Activated CD4-positive, alpha-beta T cell treated with anti-CD3 and anti-CD28 coated beads, Interleukin-2, amount 50 U/mL, for 24 hours (primary cell): ENCODE data around the gene TYW5.
A peak's percentile ranks its signal among the peaks of the same experiment; 100 is the strongest.

Source experiments
- DNase-seq, 2 donors: peaks; one replicate each; pipeline ENCODE4 v3.0.0-alpha.2; 2020; ENCODE audit warnings: low read depth in 1 of 2, low spot score in 1 of 2

Gene TYW5, protein sequence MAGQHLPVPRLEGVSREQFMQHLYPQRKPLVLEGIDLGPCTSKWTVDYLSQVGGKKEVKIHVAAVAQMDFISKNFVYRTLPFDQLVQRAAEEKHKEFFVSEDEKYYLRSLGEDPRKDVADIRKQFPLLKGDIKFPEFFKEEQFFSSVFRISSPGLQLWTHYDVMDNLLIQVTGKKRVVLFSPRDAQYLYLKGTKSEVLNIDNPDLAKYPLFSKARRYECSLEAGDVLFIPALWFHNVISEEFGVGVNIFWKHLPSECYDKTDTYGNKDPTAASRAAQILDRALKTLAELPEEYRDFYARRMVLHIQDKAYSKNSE

GRCh38 chr2:199955339-199956061, at the start of gene TYW5, which contains the start of gene MAIP1:
Gene TYW5 (minus strand): TSS chr2:199955491. CDS start chr2:199955470, 21 bp downstream.
Gene MAIP1 (plus strand): TSS chr2:199955582. CDS start chr2:199955799, 217 bp downstream.
- peak; percentile 73 to 77 for DNase-seq

DNA sequence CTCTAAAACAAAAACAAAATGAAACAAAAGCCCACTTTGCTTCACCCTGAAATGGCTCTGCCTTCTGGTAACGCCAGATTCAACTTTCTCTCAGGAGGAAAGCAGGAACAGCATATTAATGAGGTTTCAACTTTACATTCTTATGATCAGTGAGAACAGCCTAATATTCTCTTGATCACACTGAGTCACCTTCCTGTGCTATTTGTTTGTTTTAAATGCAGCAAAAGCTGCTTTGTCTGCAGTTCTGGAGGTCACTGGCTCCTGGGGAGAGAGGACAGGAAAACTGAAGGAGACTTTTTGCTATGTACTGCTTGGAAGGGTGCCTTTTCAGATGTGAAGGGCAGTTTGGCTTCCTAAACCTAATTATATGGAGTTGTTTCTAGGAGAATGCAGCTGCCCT, 48.2 kb upstream of the TYW5 start:
- DNase-seq, result no peak

DNA sequence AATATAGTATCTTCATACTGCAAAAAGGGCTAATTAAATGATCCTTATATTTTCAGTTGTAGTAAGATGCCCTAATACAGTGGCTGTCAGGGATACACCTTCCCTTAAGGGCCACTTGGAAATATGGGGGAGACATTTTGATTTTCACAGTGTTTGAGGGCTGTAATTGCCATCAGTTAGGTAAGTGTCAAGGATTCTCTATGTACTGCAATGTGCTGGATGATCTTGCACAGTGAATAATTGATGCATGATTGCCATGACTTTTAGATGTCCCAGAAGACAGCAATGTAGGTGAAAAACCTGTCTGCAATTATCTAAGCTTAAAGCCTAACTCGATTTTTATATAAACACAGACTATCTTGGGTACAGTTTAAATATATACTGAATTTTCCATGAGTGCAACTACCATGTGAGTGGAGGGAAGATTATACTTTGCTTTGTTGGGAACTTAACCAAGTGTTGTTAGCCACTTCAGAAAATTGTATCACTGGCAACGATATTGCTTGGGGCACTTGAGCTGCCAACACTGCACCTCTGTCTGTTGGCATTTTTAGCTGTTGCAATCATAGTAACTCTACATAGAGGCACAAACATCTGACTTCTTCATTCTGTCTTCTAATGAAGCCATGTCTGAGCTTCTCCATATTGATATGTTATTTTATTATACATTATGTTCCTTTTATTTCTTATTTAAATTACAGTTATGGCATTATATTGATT, 45.3 kb upstream of the TYW5 start:
- no peak for DNase-seq

- no peak for DNase-seq
Measured at GRCh38 chr2:199999166-199999565, 43.9 kb upstream of the TYW5 start.

GRCh38 chr2:199997296-199997695, 42.0 kb upstream of the TYW5 start:
- no peak for DNase-seq

- no peak for DNase-seq
Measured at GRCh38 chr2:199994896-199995295, 39.6 kb upstream of the TYW5 start.

DNA sequence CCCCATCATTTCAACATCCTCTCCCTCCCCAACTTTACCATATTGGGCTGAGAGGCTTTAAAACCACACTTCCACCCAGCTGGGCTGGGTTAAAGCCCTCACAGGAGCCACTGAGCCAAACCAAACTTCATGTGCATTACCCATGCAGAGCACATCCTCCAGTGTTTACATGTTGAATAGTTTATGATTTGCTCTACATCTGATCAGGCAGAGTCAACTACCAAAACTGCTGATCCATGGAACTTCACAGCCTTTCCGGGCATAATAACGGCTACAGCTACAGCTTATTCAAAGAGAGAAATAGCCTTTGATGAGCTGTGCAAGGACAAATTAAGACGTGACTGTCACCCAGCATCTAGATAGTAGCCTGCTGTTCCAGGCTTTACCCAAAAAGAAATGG, 39.1 kb upstream of the TYW5 start:
- no peak for DNase-seq

GRCh38 chr2:199992296-199992695, 37.0 kb upstream of the TYW5 start:
- DNase-seq, result no peak

GRCh38 chr2:199991691-199992090, 36.4 kb upstream of the TYW5 start:
- DNase-seq, result no peak

DNA sequence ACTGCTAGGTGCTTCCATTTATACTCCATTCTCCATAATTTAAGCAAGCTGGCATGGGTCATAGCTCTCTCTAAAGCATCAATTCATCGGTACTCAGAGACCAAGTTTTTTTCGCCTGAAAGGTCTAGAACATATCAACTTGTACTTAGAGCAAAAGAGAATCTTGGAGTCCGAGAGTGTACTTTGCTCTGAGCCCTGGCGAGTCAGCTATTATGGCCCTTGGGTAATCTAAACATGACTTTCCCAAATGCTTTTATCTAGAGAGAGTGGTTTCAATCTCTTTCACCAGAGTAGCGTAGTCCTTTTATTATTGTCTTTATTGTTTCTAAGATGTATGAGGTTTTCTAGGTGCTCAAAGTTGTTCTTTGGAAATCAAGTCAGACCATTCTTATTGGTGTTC, 34.5 kb upstream of the TYW5 start:
- no peak for DNase-seq

GRCh38 chr2:199988151-199988550, 32.9 kb upstream of the TYW5 start:
- DNase-seq, result no peak

- DNase-seq, result no peak
Measured at GRCh38 chr2:199987586-199987985, 32.3 kb upstream of the TYW5 start.

GRCh38 chr2:199985625-199986207, 30.4 kb upstream of the TYW5 start:
- peak; percentile 6 to 48 for DNase-seq

GRCh38 chr2:199984755-199985154, 29.5 kb upstream of the TYW5 start:
- DNase-seq, result no peak

DNA sequence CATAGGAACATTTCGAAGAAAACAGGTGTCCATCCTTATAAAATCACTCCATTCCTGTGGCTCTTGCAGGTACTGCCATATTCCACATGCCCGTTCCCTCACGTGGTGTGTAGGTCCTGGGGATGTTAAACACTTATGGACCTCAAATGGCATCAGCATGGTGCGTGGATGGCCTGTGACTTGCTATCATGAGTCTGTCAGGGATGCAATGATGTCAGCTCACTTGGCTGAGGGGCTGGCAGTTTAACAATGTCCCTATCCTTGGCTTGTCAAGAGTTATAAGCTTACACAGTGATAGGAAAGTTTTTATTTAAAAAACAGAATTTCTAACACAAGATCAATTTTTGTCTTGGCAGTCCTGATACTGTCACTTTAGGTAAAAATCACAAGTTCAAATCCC, 28.9 kb upstream of the TYW5 start:
- no peak for DNase-seq

GRCh38 chr2:199983534-199983933, 28.2 kb upstream of the TYW5 start:
- no peak for DNase-seq

GRCh38 chr2:199982126-199982843, 27.0 kb upstream of the TYW5 start:
- no peak for DNase-seq

DNA sequence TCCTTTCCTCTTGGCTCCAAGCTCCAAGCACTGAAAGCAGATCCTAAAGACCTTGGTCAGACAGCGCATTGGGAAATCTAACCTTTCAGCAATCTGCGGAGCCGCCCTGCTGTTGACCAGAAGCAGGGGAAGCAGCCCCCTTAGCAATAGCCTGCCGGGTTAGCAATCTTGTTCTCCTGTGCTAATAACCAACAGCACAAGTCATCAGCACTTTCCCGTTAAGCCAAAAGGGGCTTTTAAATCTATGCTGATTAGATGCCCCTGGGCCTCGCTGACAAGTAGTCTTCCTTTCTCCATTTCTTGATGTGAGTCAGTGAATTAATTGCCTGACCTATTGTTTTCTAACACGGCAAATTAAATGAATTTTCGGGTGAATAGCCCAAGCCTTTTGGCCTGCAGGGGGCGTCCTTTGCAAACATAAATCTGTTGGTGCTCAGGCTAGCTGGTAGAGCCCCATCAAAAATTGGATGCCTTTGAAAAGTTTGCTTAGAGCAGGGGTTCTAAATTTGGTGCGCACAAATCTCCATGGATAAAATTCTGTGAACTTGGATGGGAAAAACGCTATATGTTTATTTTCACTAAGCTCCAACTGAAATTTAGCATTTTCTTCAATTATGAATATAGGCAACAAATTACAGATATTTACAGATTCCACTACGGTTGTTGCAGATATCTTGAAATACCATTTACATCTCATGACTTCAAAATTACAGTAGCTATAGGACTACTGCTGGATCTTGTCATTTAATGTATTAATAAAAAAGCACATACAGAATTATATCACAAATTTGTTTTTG, 24.7 kb upstream of the TYW5 start:
- peak; percentile 70 to 79 for DNase-seq

- DNase-seq, result no peak
Measured at GRCh38 chr2:199979398-199979797, 24.1 kb upstream of the TYW5 start.

- no peak for DNase-seq
Measured at GRCh38 chr2:199977984-199978415, 22.7 kb upstream of the TYW5 start.
